ENCODE data around the gene INO80D.
A peak's percentile ranks its signal among the peaks of the same experiment; 100 is the strongest.

Gene INO80D

GRCh38 chr2:206095536-206096332 is 9.8 kb upstream of the INO80D start:
- TF ChIP-seq, protein P1, sequence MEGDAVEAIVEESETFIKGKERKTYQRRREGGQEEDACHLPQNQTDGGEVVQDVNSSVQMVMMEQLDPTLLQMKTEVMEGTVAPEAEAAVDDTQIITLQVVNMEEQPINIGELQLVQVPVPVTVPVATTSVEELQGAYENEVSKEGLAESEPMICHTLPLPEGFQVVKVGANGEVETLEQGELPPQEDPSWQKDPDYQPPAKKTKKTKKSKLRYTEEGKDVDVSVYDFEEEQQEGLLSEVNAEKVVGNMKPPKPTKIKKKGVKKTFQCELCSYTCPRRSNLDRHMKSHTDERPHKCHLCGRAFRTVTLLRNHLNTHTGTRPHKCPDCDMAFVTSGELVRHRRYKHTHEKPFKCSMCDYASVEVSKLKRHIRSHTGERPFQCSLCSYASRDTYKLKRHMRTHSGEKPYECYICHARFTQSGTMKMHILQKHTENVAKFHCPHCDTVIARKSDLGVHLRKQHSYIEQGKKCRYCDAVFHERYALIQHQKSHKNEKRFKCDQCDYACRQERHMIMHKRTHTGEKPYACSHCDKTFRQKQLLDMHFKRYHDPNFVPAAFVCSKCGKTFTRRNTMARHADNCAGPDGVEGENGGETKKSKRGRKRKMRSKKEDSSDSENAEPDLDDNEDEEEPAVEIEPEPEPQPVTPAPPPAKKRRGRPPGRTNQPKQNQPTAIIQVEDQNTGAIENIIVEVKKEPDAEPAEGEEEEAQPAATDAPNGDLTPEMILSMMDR (IDR thresholded peaks at IDR 0.05; ENCODE audit: borderline replicate concordance, insufficient read depth, low read depth, low read length): no peak

DNA sequence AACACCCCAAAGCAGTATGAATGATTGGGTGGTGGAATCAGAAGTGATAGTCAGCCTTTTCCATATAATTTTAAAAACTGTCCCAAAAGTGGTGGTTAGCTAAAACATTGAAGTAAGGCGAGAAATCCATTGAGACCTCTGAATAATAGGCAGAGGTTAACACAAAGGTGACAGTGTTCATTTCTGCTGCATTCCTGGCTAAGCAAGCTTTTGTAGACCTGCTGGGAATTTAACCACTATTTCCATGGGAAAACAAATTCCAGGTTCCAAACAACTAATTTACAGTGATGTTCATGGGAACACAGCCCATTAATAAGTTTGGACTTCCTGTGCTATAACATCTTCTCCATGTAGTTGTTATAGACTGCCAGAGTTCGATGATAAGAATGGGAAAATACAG is 6.3 kb upstream of the INO80D start:
- TF ChIP-seq, protein P1 (IDR thresholded peaks at IDR 0.05; ENCODE audit: borderline replicate concordance, insufficient read depth, low read depth, low read length): no peak
- H3K4me3 ChIP-seq (ENCODE audit: low read depth, low read length): no peak overlapping the region

More at GRCh38 chr2:206095536-206096332, 9.8 kb upstream of the INO80D start:
- no peak overlapping the region for H3K4me3 ChIP-seq (ENCODE audit: low read depth, low read length)

- no peak overlapping the region for H3K4me3 ChIP-seq (ENCODE audit: low read depth, low read length)
- TF ChIP-seq, protein P1 (IDR thresholded peaks at IDR 0.05; ENCODE audit: borderline replicate concordance, insufficient read depth, low read depth, low read length): no peak
Measured at GRCh38 chr2:206088248-206088647, 2.3 kb upstream of the INO80D start.

- peak overlapping the region; percentile 53 for H3K4me3 ChIP-seq (ENCODE audit: low read depth, low read length)
- TF ChIP-seq, protein P1 (IDR thresholded peaks at IDR 0.05; ENCODE audit: borderline replicate concordance, insufficient read depth, low read depth, low read length): no peak
Measured at GRCh38 chr2:206086716-206087350, 859 bp upstream of the INO80D start.

DNA sequence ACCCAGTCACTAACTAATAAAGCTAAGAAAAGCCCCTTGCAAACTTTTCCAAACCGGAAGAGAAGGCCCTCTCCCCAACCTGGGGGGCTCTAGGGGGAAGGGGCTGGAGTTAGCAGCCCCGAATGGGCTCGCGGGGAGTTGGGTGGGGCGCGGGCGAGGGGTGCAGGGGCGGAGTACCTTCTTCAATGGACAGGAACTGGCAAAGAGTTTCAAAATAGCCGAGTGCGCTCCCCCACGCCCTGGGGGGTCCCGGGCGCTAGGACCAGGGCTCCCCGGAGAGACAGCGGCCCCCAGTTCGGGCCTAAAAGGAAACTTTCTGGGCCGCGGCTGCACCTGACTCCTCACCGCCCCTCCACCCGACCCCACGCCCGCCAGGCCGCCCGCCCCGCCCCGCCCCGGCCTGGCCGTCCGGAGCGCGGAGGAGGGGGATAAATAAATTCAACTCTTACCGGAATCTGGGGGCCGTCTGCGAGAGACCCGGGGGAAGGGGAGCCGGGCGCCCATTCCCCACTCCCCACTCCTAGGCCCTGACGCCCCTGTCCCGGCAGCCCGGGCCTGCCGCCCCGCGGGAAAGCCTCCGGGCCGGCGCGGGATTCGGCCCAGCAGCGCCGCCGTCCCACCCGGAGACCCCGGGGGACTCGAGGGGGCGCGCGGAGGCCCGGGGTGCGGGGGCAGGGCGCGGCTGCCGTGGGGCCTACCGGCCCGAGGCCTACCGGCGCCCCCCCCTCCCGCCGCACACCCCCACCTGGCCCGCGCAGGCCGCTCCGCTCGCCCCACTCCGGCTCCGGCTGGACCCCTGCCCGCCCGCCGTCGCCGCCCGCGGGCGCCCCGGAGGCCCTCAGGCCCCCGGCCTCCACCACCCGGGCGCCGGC is 868 bp downstream of the INO80D start:
- TF ChIP-seq, protein P1 (IDR thresholded peaks at IDR 0.05; ENCODE audit: borderline replicate concordance, insufficient read depth, low read depth, low read length): no peak
- peak overlapping the region; percentile 53 for H3K4me3 ChIP-seq (ENCODE audit: low read depth, low read length)

GRCh38 chr2:206084439-206084869 is 1.5 kb downstream of the INO80D start:
- TF ChIP-seq, protein P1 (IDR thresholded peaks at IDR 0.05; ENCODE audit: borderline replicate concordance, insufficient read depth, low read depth, low read length): no peak

More at GRCh38 chr2:206084439-206084869, 1.5 kb downstream of the INO80D start:
- peak overlapping the region; percentile 53 for H3K4me3 ChIP-seq (ENCODE audit: low read depth, low read length)
